GM21723 (cell line): ENCODE results near the gene PTGES2.
"Not testable (repeated sequence)": the region's sequence is repeated elsewhere in the genome, so short reads cannot be mapped to it uniquely, and the experiment has no call there.

Source experiments
- ATAC-seq: cut with Tn5 transposase; IDR thresholded peaks from one replicate; pipeline ENCODE4 v1.9.1; 2021; ENCODE audit warnings: mild to moderate bottlenecking, moderate library complexity; ENCODE audit not compliant: unreplicated experiment

Gene PTGES2

GRCh38 chr9:128092199-128092977 lies 35.1 kb downstream of the PTGES2 start:
- ATAC-seq: no peak

GRCh38 chr9:128091571-128091970 lies 36.0 kb downstream of the PTGES2 start:
- ATAC-seq: no peak

- ATAC-seq: no peak
Measured at GRCh38 chr9:128091144-128091543, 36.4 kb downstream of the PTGES2 start.

GRCh38 chr9:128089299-128089698 lies 38.2 kb downstream of the PTGES2 start:
- ATAC-seq: no peak

GRCh38 chr9:128088253-128088945 lies 39.1 kb downstream of the PTGES2 start:
- no peak for ATAC-seq

GRCh38 chr9:128087262-128087661 lies 40.3 kb downstream of the PTGES2 start:
- no peak for ATAC-seq

- no peak for ATAC-seq
Measured at GRCh38 chr9:128085943-128086342, 41.6 kb downstream of the PTGES2 start.

- ATAC-seq: no peak
Measured at GRCh38 chr9:128084746-128085145, 42.8 kb downstream of the PTGES2 start.

- ATAC-seq: no peak
Measured at GRCh38 chr9:128082151-128082550, 45.4 kb downstream of the PTGES2 start.

- no peak for ATAC-seq
Measured at GRCh38 chr9:128081056-128081455, 46.5 kb downstream of the PTGES2 start.

- no peak for ATAC-seq
Measured at GRCh38 chr9:128080206-128080605, 47.3 kb downstream of the PTGES2 start.

- no peak for ATAC-seq
Measured at GRCh38 chr9:128078504-128079434, 48.8 kb downstream of the PTGES2 start.

- no peak for ATAC-seq
Measured at GRCh38 chr9:128077847-128078503, 49.6 kb downstream of the PTGES2 start.

GRCh38 chr9:128073253-128073886 lies 54.2 kb downstream of the PTGES2 start:
- no peak for ATAC-seq

GRCh38 chr9:128072144-128073021 lies 55.1 kb downstream of the PTGES2 start:
- no peak for ATAC-seq

GRCh38 chr9:128071475-128071874 lies 56.1 kb downstream of the PTGES2 start:
- not testable (repeated sequence) for ATAC-seq

GRCh38 chr9:128070874-128071273 lies 56.7 kb downstream of the PTGES2 start:
- no peak for ATAC-seq
